Measurements from ENCODE around the gene NAALADL2. TPM values are rescaled to one million over a fixed set of nuclear protein-coding genes. Genes with fewer than 3 reads are reported as not detected.

The NAALADL2 gene
- polyA plus RNA-seq, 2 of the 4 experiments (the other 2 are of a cell fraction): 0.09 to 0.28 TPM

DNA sequence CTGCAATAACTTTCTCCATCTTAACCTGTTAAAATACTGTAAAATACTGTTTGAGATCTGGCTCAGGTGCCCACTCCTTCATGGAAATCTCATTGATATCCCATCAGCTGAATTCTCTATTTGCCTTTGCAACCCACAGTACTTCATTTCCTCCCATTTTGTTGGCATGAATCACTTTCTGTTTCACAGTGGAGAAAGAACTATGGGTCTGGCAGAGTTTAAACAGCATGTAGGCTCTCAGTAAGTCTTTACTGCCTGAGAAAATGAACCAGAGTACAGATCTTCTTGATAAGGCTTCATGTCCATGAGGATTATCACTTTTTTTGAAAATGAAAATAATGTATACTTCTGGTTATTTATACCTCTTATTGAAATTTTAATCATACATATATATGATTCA, 245.9 kb downstream of the NAALADL2 start:
- no peak overlapping the region for H3K4me3 ChIP-seq
- FAIRE-seq (no peak), DNase-seq (ENCODE audit: low read depth in 1 of 2, low spot score in 1 of 2) (no peak), ATAC-seq (no peak)
- POLR2A ChIA-PET: no interaction called here
- H3K9me3 ChIP-seq: no peaks in the 10 kb centered on the region
- H3K4me2 ChIP-seq: no peak overlapping the region
- H3K4me1 ChIP-seq: no peaks in the 10 kb centered on the region
- H3K27ac ChIP-seq: no peak overlapping the region
- CTCF ChIA-PET: no interaction called here
- TF ChIP-seq GATA3 (IDR thresholded peaks at IDR 0.05; ENCODE audit: borderline replicate concordance) (no peak), NPAS2 (CRISPR knock-in tag; IDR thresholded peaks at IDR 0.05; ENCODE audit: borderline replicate concordance) (no peak), TP53 (CRISPR knock-in tag; IDR thresholded peaks at IDR 0.05) (no peak)
- TF ChIP-seq, protein P1, sequence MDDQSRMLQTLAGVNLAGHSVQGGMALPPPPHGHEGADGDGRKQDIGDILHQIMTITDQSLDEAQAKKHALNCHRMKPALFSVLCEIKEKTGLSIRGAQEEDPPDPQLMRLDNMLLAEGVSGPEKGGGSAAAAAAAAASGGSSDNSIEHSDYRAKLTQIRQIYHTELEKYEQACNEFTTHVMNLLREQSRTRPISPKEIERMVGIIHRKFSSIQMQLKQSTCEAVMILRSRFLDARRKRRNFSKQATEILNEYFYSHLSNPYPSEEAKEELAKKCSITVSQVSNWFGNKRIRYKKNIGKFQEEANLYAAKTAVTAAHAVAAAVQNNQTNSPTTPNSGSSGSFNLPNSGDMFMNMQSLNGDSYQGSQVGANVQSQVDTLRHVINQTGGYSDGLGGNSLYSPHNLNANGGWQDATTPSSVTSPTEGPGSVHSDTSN (IDR thresholded peaks at IDR 0.05): no peak
- TF ChIP-seq, protein P2, sequence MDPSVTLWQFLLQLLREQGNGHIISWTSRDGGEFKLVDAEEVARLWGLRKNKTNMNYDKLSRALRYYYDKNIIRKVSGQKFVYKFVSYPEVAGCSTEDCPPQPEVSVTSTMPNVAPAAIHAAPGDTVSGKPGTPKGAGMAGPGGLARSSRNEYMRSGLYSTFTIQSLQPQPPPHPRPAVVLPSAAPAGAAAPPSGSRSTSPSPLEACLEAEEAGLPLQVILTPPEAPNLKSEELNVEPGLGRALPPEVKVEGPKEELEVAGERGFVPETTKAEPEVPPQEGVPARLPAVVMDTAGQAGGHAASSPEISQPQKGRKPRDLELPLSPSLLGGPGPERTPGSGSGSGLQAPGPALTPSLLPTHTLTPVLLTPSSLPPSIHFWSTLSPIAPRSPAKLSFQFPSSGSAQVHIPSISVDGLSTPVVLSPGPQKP (IDR thresholded peaks at IDR 0.05; ENCODE audit: low read depth, low read length): no peak

DNA sequence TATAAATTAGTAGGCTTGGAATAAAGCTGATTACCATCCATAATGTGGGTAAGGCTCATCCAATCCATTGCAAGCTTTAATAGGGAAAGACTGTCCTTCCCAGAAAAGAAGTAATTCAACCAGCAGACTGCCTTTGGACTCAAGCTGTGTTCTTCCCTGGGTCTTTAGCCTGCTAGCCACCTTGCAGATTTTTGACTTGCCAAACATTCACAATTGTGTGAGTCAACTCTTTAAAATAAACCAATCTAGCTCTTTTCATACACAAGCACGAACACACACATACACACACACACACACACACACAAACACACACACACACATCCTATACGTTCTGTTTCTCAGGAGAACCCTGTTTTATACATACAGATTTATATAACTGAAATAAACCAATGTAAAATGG, 248.1 kb downstream of the NAALADL2 start:
- TF ChIP-seq ESRRA (IDR thresholded peaks at IDR 0.05; ENCODE audit: borderline replicate concordance, low read length): no peak
- no peak for TF ChIP-seq HEYL (CRISPR knock-in tag; IDR thresholded peaks at IDR 0.05)
- no peak for TF ChIP-seq RFX5 (IDR thresholded peaks at IDR 0.05)
- TF ChIP-seq EHF (CRISPR knock-in tag; IDR thresholded peaks at IDR 0.05): no peak
- TF ChIP-seq MYC (IDR thresholded peaks at IDR 0.05; ENCODE audit: borderline replicate concordance, low read length): no peak
- TF ChIP-seq, protein P3, sequence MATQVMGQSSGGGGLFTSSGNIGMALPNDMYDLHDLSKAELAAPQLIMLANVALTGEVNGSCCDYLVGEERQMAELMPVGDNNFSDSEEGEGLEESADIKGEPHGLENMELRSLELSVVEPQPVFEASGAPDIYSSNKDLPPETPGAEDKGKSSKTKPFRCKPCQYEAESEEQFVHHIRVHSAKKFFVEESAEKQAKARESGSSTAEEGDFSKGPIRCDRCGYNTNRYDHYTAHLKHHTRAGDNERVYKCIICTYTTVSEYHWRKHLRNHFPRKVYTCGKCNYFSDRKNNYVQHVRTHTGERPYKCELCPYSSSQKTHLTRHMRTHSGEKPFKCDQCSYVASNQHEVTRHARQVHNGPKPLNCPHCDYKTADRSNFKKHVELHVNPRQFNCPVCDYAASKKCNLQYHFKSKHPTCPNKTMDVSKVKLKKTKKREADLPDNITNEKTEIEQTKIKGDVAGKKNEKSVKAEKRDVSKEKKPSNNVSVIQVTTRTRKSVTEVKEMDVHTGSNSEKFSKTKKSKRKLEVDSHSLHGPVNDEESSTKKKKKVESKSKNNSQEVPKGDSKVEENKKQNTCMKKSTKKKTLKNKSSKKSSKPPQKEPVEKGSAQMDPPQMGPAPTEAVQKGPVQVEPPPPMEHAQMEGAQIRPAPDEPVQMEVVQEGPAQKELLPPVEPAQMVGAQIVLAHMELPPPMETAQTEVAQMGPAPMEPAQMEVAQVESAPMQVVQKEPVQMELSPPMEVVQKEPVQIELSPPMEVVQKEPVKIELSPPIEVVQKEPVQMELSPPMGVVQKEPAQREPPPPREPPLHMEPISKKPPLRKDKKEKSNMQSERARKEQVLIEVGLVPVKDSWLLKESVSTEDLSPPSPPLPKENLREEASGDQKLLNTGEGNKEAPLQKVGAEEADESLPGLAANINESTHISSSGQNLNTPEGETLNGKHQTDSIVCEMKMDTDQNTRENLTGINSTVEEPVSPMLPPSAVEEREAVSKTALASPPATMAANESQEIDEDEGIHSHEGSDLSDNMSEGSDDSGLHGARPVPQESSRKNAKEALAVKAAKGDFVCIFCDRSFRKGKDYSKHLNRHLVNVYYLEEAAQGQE (IDR thresholded peaks at IDR 0.05): no peak
- TF ChIP-seq, protein P4, sequence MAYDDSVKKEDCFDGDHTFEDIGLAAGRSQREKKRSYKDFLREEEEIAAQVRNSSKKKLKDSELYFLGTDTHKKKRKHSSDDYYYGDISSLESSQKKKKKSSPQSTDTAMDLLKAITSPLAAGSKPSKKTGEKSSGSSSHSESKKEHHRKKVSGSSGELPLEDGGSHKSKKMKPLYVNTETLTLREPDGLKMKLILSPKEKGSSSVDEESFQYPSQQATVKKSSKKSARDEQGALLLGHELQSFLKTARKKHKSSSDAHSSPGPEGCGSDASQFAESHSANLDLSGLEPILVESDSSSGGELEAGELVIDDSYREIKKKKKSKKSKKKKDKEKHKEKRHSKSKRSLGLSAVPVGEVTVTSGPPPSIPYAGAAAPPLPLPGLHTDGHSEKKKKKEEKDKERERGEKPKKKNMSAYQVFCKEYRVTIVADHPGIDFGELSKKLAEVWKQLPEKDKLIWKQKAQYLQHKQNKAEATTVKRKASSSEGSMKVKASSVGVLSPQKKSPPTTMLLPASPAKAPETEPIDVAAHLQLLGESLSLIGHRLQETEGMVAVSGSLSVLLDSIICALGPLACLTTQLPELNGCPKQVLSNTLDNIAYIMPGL (CRISPR knock-in tag; IDR thresholded peaks at IDR 0.05; ENCODE audit: borderline replicate concordance): no peak
- TF ChIP-seq EP300 (IDR thresholded peaks at IDR 0.05): no peak
- TF ChIP-seq, protein P5, sequence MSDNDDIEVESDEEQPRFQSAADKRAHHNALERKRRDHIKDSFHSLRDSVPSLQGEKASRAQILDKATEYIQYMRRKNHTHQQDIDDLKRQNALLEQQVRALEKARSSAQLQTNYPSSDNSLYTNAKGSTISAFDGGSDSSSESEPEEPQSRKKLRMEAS (IDR thresholded peaks at IDR 0.05): no peak
- no peak for TF ChIP-seq ZNF302 (CRISPR knock-in tag; IDR thresholded peaks at IDR 0.05)
- TF ChIP-seq HDAC2 (IDR thresholded peaks at IDR 0.05): no peak
- TF ChIP-seq NFE2L2 (conservative IDR thresholded peaks at IDR 0.05; ENCODE audit: low read length): no peak
- no peak for TF ChIP-seq ZSCAN20 (CRISPR knock-in tag; IDR thresholded peaks at IDR 0.05)
- no peak for TF ChIP-seq RARB (CRISPR knock-in tag; IDR thresholded peaks at IDR 0.05)
- TF ChIP-seq SREBF2 (IDR thresholded peaks at IDR 0.05): no peak
- no peak for TF ChIP-seq SMC3 (IDR thresholded peaks at IDR 0.05)
- TF ChIP-seq, protein P1 (IDR thresholded peaks at IDR 0.05): no peak
- no peak for TF ChIP-seq PHF8 (IDR thresholded peaks at IDR 0.05; ENCODE audit: borderline replicate concordance, low read depth)
- no peak for TF ChIP-seq CHD2 (IDR thresholded peaks at IDR 0.05; ENCODE audit: low read length, partially characterized antibody)
- FAIRE-seq (no peak), DNase-seq (ENCODE audit: low read depth in 1 of 2, low spot score in 1 of 2) (no peak), ATAC-seq (no peak)
- no peak overlapping the region for H3K4me3 ChIP-seq
- 24% methylated on average over 2 of the region's 2 CpGs for WGBS (ENCODE audit: missing lambda C conversion rate)
- H3K4me2 ChIP-seq: no peak overlapping the region
- POLR2A ChIA-PET: no interaction called here
- H3K27ac ChIP-seq: no peak overlapping the region
- CTCF ChIA-PET: no interaction called here
- H3K4me1 ChIP-seq: no peaks in the 10 kb centered on the region
- H3K9me3 ChIP-seq: no peaks in the 10 kb centered on the region

Data from A549 (cell line).